ENCODE data around the gene FOCAD. TPM values are rescaled to one million over a fixed set of nuclear protein-coding genes. Genes with fewer than 3 reads are reported as not detected.

FOCAD gene
- total RNA-seq, 1 donor from 2014 or later: 64.3 TPM

- DNase-seq (ENCODE audit: low read depth): peak; percentile 62
Measured at GRCh38 chr9:20728493-20729220, 44.6 kb downstream of the FOCAD start.

GRCh38 chr9:20729523-20729922 is 45.5 kb downstream of the FOCAD start:
- no peak for DNase-seq (ENCODE audit: low read depth)

- no peak for DNase-seq (ENCODE audit: low read depth)
Measured at GRCh38 chr9:20732118-20732517, 48.1 kb downstream of the FOCAD start.

GRCh38 chr9:20734275-20734674 is 50.2 kb downstream of the FOCAD start:
- DNase-seq (ENCODE audit: low read depth): no peak

GRCh38 chr9:20740304-20740703 is 56.2 kb downstream of the FOCAD start:
- no peak for DNase-seq (ENCODE audit: low read depth)

- DNase-seq (ENCODE audit: low read depth): no peak
Measured at GRCh38 chr9:20740929-20741582, 57.0 kb downstream of the FOCAD start.

- no peak for DNase-seq (ENCODE audit: low read depth)
Measured at GRCh38 chr9:20742833-20743232, 58.8 kb downstream of the FOCAD start.

GRCh38 chr9:20744036-20744630 is 60.1 kb downstream of the FOCAD start:
- no peak for DNase-seq (ENCODE audit: low read depth)

- no peak for DNase-seq (ENCODE audit: low read depth)
Measured at GRCh38 chr9:20746967-20747366, 62.9 kb downstream of the FOCAD start.

GRCh38 chr9:20749496-20750198 is 65.6 kb downstream of the FOCAD start:
- no peak for DNase-seq (ENCODE audit: low read depth)

- no peak for DNase-seq (ENCODE audit: low read depth)
Measured at GRCh38 chr9:20753761-20754160, 69.7 kb downstream of the FOCAD start.

GRCh38 chr9:20754556-20754955 is 70.5 kb downstream of the FOCAD start:
- no peak for DNase-seq (ENCODE audit: low read depth)

GRCh38 chr9:20760246-20760891 is 76.3 kb downstream of the FOCAD start:
- no peak for DNase-seq (ENCODE audit: low read depth)

- no peak for DNase-seq (ENCODE audit: low read depth)
Measured at GRCh38 chr9:20770947-20771346, 86.9 kb downstream of the FOCAD start.

GRCh38 chr9:20771729-20772128 is 87.7 kb downstream of the FOCAD start:
- peak; percentile 19 for DNase-seq (ENCODE audit: low read depth)

GRCh38 chr9:20775683-20776082 is 91.6 kb downstream of the FOCAD start:
- no peak for DNase-seq (ENCODE audit: low read depth)

- DNase-seq (ENCODE audit: low read depth): no peak
Measured at GRCh38 chr9:20781092-20781491, 97.0 kb downstream of the FOCAD start.

- DNase-seq (ENCODE audit: low read depth): no peak
Measured at GRCh38 chr9:20782289-20782688, 98.2 kb downstream of the FOCAD start.

- no peak for DNase-seq (ENCODE audit: low read depth)
Measured at GRCh38 chr9:20783057-20784038, 99.3 kb downstream of the FOCAD start.

- DNase-seq (ENCODE audit: low read depth): no peak
Measured at GRCh38 chr9:20784196-20784595, 100.1 kb downstream of the FOCAD start.
